K562 (cell line): ENCODE data around the gene GAPDH. TPM values are rescaled to one million over a fixed set of nuclear protein-coding genes. Genes with fewer than 3 reads are reported as not detected.
A peak's percentile ranks its signal among the peaks of the same experiment; 100 is the strongest.

Source experiments
- ATF1 ChIP-seq, 2 experiments: fragments of 450-650 bp in 1 of 2; IDR thresholded peaks; 2 replicates each; pipeline ENCODE4 v1.6.1; 2016; ENCODE audit warnings: missing compliant biosample characterization in 1 of 2, missing genetic modification characterization in 1 of 2
- ESRRB ChIP-seq: fragments of 250-450 bp; sonication (Bioruptor Pico); IDR thresholded peaks from 2 replicates; pipeline ENCODE4 v1.5.0; 2020; ENCODE audit warnings: mild to moderate bottlenecking, moderate library complexity, borderline replicate concordance
- ILF3 ChIP-seq: fragments of 450-650 bp; IDR thresholded peaks from 2 replicates; pipeline ENCODE4 v1.6.1; 2018; ENCODE audit warnings: antibody characterized with exemption, mild to moderate bottlenecking, moderate library complexity, borderline replicate concordance
- NR4A1 ChIP-seq, 2 experiments: fragments of 250-450 bp in 1 of 2; fragments of 450-650 bp in 1 of 2; sonication (Bioruptor Pico) in 1 of 2; IDR thresholded peaks; 2 replicates each; pipeline versions ENCODE4 v1.4.0 to v1.6.1; 2016 to 2020; ENCODE audit warnings: mild to moderate bottlenecking in 2 of 2, missing compliant biosample characterization in 1 of 2, missing genetic modification characterization in 1 of 2, moderate library complexity in 1 of 2
- PTTG1 ChIP-seq: fragments of 450-650 bp; IDR thresholded peaks from 2 replicates; pipeline ENCODE4 v1.6.1; 2016; ENCODE audit warnings: low read depth, mild to moderate bottlenecking, missing genetic modification characterization, missing compliant biosample characterization
- RAD51 ChIP-seq: fragments of 450-650 bp; IDR thresholded peaks from 2 replicates; pipeline ENCODE4 v1.7.1; 2016; ENCODE audit warnings: low read depth, mild to moderate bottlenecking, borderline replicate concordance
- SNRNP70 ChIP-seq: fragments of 200-400 bp; formaldehyde crosslinking; optimal IDR thresholded peaks from 2 replicates; pipeline ENCODE3; 2017; ENCODE audit warnings: low read depth, low read length
- TGIF2 ChIP-seq: sonication (generic); formaldehyde crosslinking; IDR thresholded peaks from 2 replicates; pipeline ENCODE4 v1.8.1; 2022; ENCODE audit warnings: mild to moderate bottlenecking, missing genetic modification reagents, moderate library complexity
- TRIM28 ChIP-seq: fragments of 450-650 bp; IDR thresholded peaks from 2 replicates; pipeline ENCODE4 v1.6.1; 2017
- U2AF2 ChIP-seq: fragments of 200-400 bp; formaldehyde crosslinking; optimal IDR thresholded peaks from 2 replicates; pipeline ENCODE3; 2017; ENCODE audit warnings: low read depth, mild to moderate bottlenecking, low read length
- WHSC1 ChIP-seq: IDR thresholded peaks from one replicate; pipeline ENCODE4 v1.6.1; 2012; ENCODE audit warnings: low read length, control low read depth, inconsistent platforms
- ZNF77 ChIP-seq: fragments of 250-450 bp; sonication (Bioruptor Pico); IDR thresholded peaks from 2 replicates; pipeline ENCODE4 v1.5.0; 2020
- ZNF830 ChIP-seq: fragments of 250-450 bp; sonication (Bioruptor Pico); IDR thresholded peaks from 2 replicates; pipeline ENCODE4 v1.5.0; 2021; ENCODE audit warnings: mild to moderate bottlenecking
- polyA plus RNA-seq, 8 experiments: library from polyadenylated mRNA; depleted of rRNA in 4 of 8; stranded (reverse) in 5 of 8; unstranded in 3 of 8; fragments of >200 nt; fragmentation: Nextera tagmentation in 2 of 8; fragmentation: Illumina TruSeq in 1 of 8; extraction: Ambion mirVana in 2 of 8; extraction: Trizol in 1 of 8; gene quantifications; 2 replicates each; pipeline versions ENCODE4 v1.2.1 to v1.2.3, GENCODE V29; 2011 to 2014; ENCODE audit warnings: inconsistent platforms in 1 of 8, missing spikeins in 1 of 8
- total RNA-seq, 7 experiments: library from RNA; depleted of rRNA in 6 of 7; stranded (reverse); fragments of >200 nt in 6 of 7; fragmentation: Illumina TruSeq in 2 of 7; extraction: Trizol in 2 of 7; gene quantifications; 2 replicates each; pipeline versions ENCODE4 v1.2.1 to v1.2.3, GENCODE V29; 2011 to 2021; ENCODE audit warnings: low replicate concordance in 1 of 7
- TF ChIP-seq, protein P1 (sequence below): fragments of 450-650 bp; IDR thresholded peaks from 2 replicates; pipeline ENCODE4 v1.6.1; 2017; ENCODE audit warnings: antibody characterized with exemption, mild to moderate bottlenecking
- TF ChIP-seq, protein P2 (sequence below): fragments of 450-650 bp; IDR thresholded peaks from 2 replicates; pipeline ENCODE4 v1.7.1; 2018; ENCODE audit warnings: mild to moderate bottlenecking, low read depth; ENCODE audit not compliant: partially characterized antibody
- TF ChIP-seq, protein P3 (sequence below): fragments of 450-650 bp; formaldehyde crosslinking; IDR thresholded peaks from 2 replicates; pipeline ENCODE4 v1.4.0; 2020; ENCODE audit warnings: mild to moderate bottlenecking, moderate library complexity
- TF ChIP-seq, protein P4 (sequence below), 2 experiments: fragments of 200-800 bp in 1 of 2; sonication (Bioruptor generic) in 1 of 2; sonication (generic) in 1 of 2; formaldehyde crosslinking in 1 of 2; IDR thresholded peaks in 1 of 2; conservative IDR thresholded peaks in 1 of 2; 2 replicates each; pipeline versions ENCODE4 v1.5.0 to v1.6.1; 2016 to 2020; ENCODE audit warnings: missing compliant biosample characterization in 1 of 2, missing genetic modification characterization in 1 of 2, missing genetic modification reagents in 1 of 2

Gene GAPDH
- total and polyA plus RNA-seq, 9 of the 15 experiments (the other 6 are each of a cell fraction or from before 2014, with no cell fraction given) = 2,206 to 6,793 (median 4,217) TPM

DNA sequence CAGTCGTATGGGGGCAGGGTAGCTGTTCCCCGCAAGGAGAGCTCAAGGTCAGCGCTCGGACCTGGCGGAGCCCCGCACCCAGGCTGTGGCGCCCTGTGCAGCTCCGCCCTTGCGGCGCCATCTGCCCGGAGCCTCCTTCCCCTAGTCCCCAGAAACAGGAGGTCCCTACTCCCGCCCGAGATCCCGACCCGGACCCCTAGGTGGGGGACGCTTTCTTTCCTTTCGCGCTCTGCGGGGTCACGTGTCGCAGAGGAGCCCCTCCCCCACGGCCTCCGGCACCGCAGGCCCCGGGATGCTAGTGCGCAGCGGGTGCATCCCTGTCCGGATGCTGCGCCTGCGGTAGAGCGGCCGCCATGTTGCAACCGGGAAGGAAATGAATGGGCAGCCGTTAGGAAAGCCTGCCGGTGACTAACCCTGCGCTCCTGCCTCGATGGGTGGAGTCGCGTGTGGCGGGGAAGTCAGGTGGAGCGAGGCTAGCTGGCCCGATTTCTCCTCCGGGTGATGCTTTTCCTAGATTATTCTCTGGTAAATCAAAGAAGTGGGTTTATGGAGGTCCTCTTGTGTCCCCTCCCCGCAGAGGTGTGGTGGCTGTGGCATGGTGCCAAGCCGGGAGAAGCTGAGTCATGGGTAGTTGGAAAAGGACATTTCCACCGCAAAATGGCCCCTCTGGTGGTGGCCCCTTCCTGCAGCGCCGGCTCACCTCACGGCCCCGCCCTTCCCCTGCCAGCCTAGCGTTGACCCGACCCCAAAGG lies 804 bp downstream of the GAPDH start (continued):
- TF ChIP-seq, protein P1, sequence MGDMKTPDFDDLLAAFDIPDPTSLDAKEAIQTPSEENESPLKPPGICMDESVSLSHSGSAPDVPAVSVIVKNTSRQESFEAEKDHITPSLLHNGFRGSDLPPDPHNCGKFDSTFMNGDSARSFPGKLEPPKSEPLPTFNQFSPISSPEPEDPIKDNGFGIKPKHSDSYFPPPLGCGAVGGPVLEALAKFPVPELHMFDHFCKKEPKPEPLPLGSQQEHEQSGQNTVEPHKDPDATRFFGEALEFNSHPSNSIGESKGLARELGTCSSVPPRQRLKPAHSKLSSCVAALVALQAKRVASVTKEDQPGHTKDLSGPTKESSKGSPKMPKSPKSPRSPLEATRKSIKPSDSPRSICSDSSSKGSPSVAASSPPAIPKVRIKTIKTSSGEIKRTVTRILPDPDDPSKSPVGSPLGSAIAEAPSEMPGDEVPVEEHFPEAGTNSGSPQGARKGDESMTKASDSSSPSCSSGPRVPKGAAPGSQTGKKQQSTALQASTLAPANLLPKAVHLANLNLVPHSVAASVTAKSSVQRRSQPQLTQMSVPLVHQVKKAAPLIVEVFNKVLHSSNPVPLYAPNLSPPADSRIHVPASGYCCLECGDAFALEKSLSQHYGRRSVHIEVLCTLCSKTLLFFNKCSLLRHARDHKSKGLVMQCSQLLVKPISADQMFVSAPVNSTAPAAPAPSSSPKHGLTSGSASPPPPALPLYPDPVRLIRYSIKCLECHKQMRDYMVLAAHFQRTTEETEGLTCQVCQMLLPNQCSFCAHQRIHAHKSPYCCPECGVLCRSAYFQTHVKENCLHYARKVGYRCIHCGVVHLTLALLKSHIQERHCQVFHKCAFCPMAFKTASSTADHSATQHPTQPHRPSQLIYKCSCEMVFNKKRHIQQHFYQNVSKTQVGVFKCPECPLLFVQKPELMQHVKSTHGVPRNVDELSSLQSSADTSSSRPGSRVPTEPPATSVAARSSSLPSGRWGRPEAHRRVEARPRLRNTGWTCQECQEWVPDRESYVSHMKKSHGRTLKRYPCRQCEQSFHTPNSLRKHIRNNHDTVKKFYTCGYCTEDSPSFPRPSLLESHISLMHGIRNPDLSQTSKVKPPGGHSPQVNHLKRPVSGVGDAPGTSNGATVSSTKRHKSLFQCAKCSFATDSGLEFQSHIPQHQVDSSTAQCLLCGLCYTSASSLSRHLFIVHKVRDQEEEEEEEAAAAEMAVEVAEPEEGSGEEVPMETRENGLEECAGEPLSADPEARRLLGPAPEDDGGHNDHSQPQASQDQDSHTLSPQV = 0 out of 2 replicates have a peak, but pooled peaks have one; percentile 20
- TF ChIP-seq NR4A1 (CRISPR knock-in tag; IDR thresholded peaks at IDR 0.05) (no peak), NR4A1 (tag; IDR thresholded peaks at IDR 0.05) (no peak), ZNF77 (CRISPR knock-in tag) (no peak), ATF1 (CRISPR knock-in tag; IDR thresholded peaks at IDR 0.05) (no peak), ATF1 (tag; IDR thresholded peaks at IDR 0.05) (no peak), U2AF2 (no peak), TRIM28 (no peak), TGIF2 (CRISPR knock-in tag) (no peak), PTTG1 (no peak), ILF3 (no peak), ESRRB (CRISPR knock-in tag) (no peak), WHSC1 (no peak), RAD51 (peak; percentile 84), ZNF830 (CRISPR knock-in tag) (no peak), SNRNP70 (peak; percentile 84)
- TF ChIP-seq, protein P2, sequence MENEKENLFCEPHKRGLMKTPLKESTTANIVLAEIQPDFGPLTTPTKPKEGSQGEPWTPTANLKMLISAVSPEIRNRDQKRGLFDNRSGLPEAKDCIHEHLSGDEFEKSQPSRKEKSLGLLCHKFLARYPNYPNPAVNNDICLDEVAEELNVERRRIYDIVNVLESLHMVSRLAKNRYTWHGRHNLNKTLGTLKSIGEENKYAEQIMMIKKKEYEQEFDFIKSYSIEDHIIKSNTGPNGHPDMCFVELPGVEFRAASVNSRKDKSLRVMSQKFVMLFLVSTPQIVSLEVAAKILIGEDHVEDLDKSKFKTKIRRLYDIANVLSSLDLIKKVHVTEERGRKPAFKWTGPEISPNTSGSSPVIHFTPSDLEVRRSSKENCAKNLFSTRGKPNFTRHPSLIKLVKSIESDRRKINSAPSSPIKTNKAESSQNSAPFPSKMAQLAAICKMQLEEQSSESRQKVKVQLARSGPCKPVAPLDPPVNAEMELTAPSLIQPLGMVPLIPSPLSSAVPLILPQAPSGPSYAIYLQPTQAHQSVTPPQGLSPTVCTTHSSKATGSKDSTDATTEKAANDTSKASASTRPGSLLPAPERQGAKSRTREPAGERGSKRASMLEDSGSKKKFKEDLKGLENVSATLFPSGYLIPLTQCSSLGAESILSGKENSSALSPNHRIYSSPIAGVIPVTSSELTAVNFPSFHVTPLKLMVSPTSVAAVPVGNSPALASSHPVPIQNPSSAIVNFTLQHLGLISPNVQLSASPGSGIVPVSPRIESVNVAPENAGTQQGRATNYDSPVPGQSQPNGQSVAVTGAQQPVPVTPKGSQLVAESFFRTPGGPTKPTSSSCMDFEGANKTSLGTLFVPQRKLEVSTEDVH = no peak
- TF ChIP-seq, protein P3, sequence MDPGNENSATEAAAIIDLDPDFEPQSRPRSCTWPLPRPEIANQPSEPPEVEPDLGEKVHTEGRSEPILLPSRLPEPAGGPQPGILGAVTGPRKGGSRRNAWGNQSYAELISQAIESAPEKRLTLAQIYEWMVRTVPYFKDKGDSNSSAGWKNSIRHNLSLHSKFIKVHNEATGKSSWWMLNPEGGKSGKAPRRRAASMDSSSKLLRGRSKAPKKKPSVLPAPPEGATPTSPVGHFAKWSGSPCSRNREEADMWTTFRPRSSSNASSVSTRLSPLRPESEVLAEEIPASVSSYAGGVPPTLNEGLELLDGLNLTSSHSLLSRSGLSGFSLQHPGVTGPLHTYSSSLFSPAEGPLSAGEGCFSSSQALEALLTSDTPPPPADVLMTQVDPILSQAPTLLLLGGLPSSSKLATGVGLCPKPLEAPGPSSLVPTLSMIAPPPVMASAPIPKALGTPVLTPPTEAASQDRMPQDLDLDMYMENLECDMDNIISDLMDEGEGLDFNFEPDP (CRISPR knock-in tag) = no peak
- TF ChIP-seq, protein P4, sequence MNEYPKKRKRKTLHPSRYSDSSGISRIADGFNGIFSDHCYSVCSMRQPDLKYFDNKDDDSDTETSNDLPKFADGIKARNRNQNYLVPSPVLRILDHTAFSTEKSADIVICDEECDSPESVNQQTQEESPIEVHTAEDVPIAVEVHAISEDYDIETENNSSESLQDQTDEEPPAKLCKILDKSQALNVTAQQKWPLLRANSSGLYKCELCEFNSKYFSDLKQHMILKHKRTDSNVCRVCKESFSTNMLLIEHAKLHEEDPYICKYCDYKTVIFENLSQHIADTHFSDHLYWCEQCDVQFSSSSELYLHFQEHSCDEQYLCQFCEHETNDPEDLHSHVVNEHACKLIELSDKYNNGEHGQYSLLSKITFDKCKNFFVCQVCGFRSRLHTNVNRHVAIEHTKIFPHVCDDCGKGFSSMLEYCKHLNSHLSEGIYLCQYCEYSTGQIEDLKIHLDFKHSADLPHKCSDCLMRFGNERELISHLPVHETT (CRISPR knock-in tag; conservative IDR thresholded peaks at IDR 0.05 in 1 of 2, IDR thresholded peaks at IDR 0.05 in 1 of 2) = no peak
